Osteocyte (in vitro differentiated cells): ENCODE data around the gene C3orf20. TPM values are rescaled to one million over a fixed set of nuclear protein-coding genes. Genes with fewer than 3 reads are reported as not detected.
A peak's percentile ranks its signal among the peaks of the same experiment; 100 is the strongest.

ENCODE experiments used
- DNase-seq: peaks from one replicate; pipeline ENCODE4 v3.0.0; 2021; ENCODE audit warnings: mixed read lengths; ENCODE audit not compliant: unreplicated experiment; ENCODE audit errors: extremely low spot score
- H3K27ac Mint-ChIP-seq: one replicate; pipeline ENCODE4 v1.8.0; 2021; ENCODE audit warnings: mild to moderate bottlenecking, mixed read lengths; ENCODE audit not compliant: unreplicated experiment
- H3K27me3 Mint-ChIP-seq: one replicate; pipeline ENCODE4 v1.8.0; 2021; ENCODE audit warnings: mixed read lengths; ENCODE audit not compliant: unreplicated experiment
- H3K36me3 Mint-ChIP-seq: one replicate; pipeline ENCODE4 v1.8.0; 2021; ENCODE audit warnings: mixed read lengths; ENCODE audit not compliant: unreplicated experiment
- H3K4me1 Mint-ChIP-seq: one replicate; pipeline ENCODE4 v1.8.0; 2021; ENCODE audit warnings: mixed read lengths; ENCODE audit not compliant: unreplicated experiment
- H3K4me3 Mint-ChIP-seq: one replicate; pipeline ENCODE4 v1.8.0; 2021; ENCODE audit warnings: mild to moderate bottlenecking, moderate library complexity, mixed read lengths; ENCODE audit not compliant: unreplicated experiment
- H3K9me3 Mint-ChIP-seq: one replicate; pipeline ENCODE4 v1.8.0; 2021; ENCODE audit warnings: mixed read lengths; ENCODE audit not compliant: unreplicated experiment
- CTCF ChIP-seq: fragments of 200-600 bp; sonication (generic); IDR thresholded peaks from 2 replicates; pipeline ENCODE4 v1.5.0; 2021; ENCODE audit warnings: antibody characterized with exemption, mild to moderate bottlenecking, moderate library complexity
- total RNA-seq: library from RNA; stranded (reverse); gene quantifications from 2 replicates; pipeline ENCODE4 v1.2.1, GENCODE V29; 2021

C3orf20 gene
- total RNA-seq, 1 donor from 2014 or later = not detected

- no peak for TF ChIP-seq CTCF
- no peaks in the 10 kb centered on the region for H3K27me3 Mint-ChIP-seq
- no peak overlapping the region for H3K4me3 Mint-ChIP-seq
- H3K9me3 Mint-ChIP-seq = no peaks in the 10 kb centered on the region
- no peak overlapping the region for H3K27ac Mint-ChIP-seq
- H3K36me3 Mint-ChIP-seq = no peaks in the 10 kb centered on the region
- H3K4me1 Mint-ChIP-seq = no peaks in the 10 kb centered on the region
- peak; percentile 62 for DNase-seq
These were observed 87.8 kb downstream of the C3orf20 start for GRCh38 chr3:14762701-14763100.

GRCh38 chr3:14764331-14765059 lies 89.6 kb downstream of the C3orf20 start:
- DNase-seq = peak; percentile 62
- peaks cover 2% of the 10 kb centered on the region for H3K27me3 Mint-ChIP-seq
- no peak overlapping the region for H3K4me3 Mint-ChIP-seq
- no peaks in the 10 kb centered on the region for H3K4me1 Mint-ChIP-seq
- H3K27ac Mint-ChIP-seq = no peak overlapping the region
- no peaks in the 10 kb centered on the region for H3K9me3 Mint-ChIP-seq
- no peak for TF ChIP-seq CTCF
- H3K36me3 Mint-ChIP-seq = no peaks in the 10 kb centered on the region

GRCh38 chr3:14765060-14765400 lies 90.1 kb downstream of the C3orf20 start:
- DNase-seq = no peak
- no peak for TF ChIP-seq CTCF
- Mint-ChIP-seq H3K4me1 (no peaks in the 10 kb centered on the region), H3K9me3 (no peaks in the 10 kb centered on the region), H3K27me3 (peaks cover 2% of the 10 kb centered on the region), H3K36me3 (no peaks in the 10 kb centered on the region), H3K4me3 (no peak overlapping the region), H3K27ac (no peak overlapping the region)

GRCh38 chr3:14765576-14766427 lies 90.9 kb downstream of the C3orf20 start:
- Mint-ChIP-seq H3K9me3 (no peaks in the 10 kb centered on the region), H3K4me1 (no peaks in the 10 kb centered on the region), H3K27me3 (peaks cover 2% of the 10 kb centered on the region), H3K36me3 (no peaks in the 10 kb centered on the region), H3K27ac (no peak overlapping the region), H3K4me3 (no peak overlapping the region)
- DNase-seq = peak; percentile 77
- TF ChIP-seq CTCF = no peak
